Mesendoderm (in vitro differentiated cells): ENCODE results near the gene AHCTF1.
"Not testable (repeated sequence)": the region's sequence is repeated elsewhere in the genome, so short reads cannot be mapped to it uniquely, and the experiment has no call there.

Source experiments
- DNase-seq: peaks from one replicate; pipeline ENCODE4 v3.0.0; 2013
- H2AK5ac ChIP-seq: 2 replicates; pipeline ENCODE4 v1.6.1; 2013; ENCODE audit warnings: low read length, inconsistent platforms
- H2BK120ac ChIP-seq: 2 replicates; pipeline ENCODE4 v1.6.1; 2013; ENCODE audit warnings: low read depth, mild to moderate bottlenecking, low read length, moderate library complexity, mixed read lengths
- H2BK15ac ChIP-seq: replicated peaks from 2 replicates; pipeline ENCODE4 v1.6.1; 2013; ENCODE audit warnings: low read depth, mild to moderate bottlenecking, moderate library complexity
- H2BK5ac ChIP-seq: 2 replicates; pipeline ENCODE4 v1.6.1; 2013; ENCODE audit warnings: low read length, inconsistent platforms
- H3K18ac ChIP-seq: 2 replicates; pipeline ENCODE4 v1.6.1; 2013; ENCODE audit warnings: mild to moderate bottlenecking, low read length, mixed read lengths
- H3K23ac ChIP-seq: one replicate; pipeline ENCODE4 v1.6.1; 2013; ENCODE audit warnings: low read length
- H3K27ac ChIP-seq: 2 replicates; pipeline ENCODE4 v1.5.1; 2013; ENCODE audit warnings: low read depth, mild to moderate bottlenecking, inconsistent platforms, low read length, moderate library complexity
- H3K27me3 ChIP-seq: 2 replicates; pipeline ENCODE4 v1.6.1; 2013; ENCODE audit warnings: low read length, control low read depth, mild to moderate bottlenecking, inconsistent platforms; ENCODE audit not compliant: insufficient read depth, poor library complexity
- H3K36me3 ChIP-seq: 2 replicates; pipeline ENCODE4 v1.6.1; 2013; ENCODE audit warnings: low read length, inconsistent platforms; ENCODE audit not compliant: control insufficient read depth, insufficient read depth
- H3K4ac ChIP-seq: one replicate; pipeline ENCODE4 v1.6.1; 2013; ENCODE audit warnings: low read depth, mild to moderate bottlenecking, low read length, moderate library complexity
- H3K4me1 ChIP-seq: 2 replicates; pipeline ENCODE4 v1.6.1; 2013; ENCODE audit warnings: low read depth, low read length, inconsistent platforms; ENCODE audit not compliant: control insufficient read depth
- H3K4me2 ChIP-seq: 2 replicates; pipeline ENCODE4 v1.6.1; 2013; ENCODE audit warnings: low read length
- H3K4me3 ChIP-seq: 2 replicates; pipeline ENCODE4 v1.5.1; 2013; ENCODE audit warnings: mild to moderate bottlenecking, low read length
- H3K56ac ChIP-seq: one replicate; pipeline ENCODE4 v1.6.1; 2013; ENCODE audit warnings: low read length
- H3K79me1 ChIP-seq: 2 replicates; pipeline ENCODE4 v1.6.1; 2013; ENCODE audit warnings: low read length, inconsistent platforms
- H3K79me2 ChIP-seq: 2 replicates; pipeline ENCODE4 v1.6.1; 2013; ENCODE audit warnings: mild to moderate bottlenecking, low read length; ENCODE audit not compliant: control insufficient read depth, insufficient read depth
- H3K9ac ChIP-seq: 2 replicates; pipeline ENCODE4 v1.6.1; 2013; ENCODE audit warnings: low read length, inconsistent platforms
- H4K5ac ChIP-seq: one replicate; pipeline ENCODE4 v1.6.1; 2013; ENCODE audit warnings: low read length
- H4K8ac ChIP-seq: one replicate; pipeline ENCODE4 v1.6.1; 2013; ENCODE audit warnings: low read depth, mild to moderate bottlenecking, control low read depth, low read length, moderate library complexity
- WGBS: extraction: QIAGEN DNeasy Blood & Tissue Kit; methylation state at CpG from one replicate; pipeline ENCODE4 v1.1.7; 2013; ENCODE audit warnings: low lambda C conversion rate, missing lambda C conversion rate; ENCODE audit not compliant: insufficient coverage; ENCODE audit errors: extremely low coverage; 5-methylcytosine and 5-hydroxymethylcytosine counted together

AHCTF1 gene

DNA sequence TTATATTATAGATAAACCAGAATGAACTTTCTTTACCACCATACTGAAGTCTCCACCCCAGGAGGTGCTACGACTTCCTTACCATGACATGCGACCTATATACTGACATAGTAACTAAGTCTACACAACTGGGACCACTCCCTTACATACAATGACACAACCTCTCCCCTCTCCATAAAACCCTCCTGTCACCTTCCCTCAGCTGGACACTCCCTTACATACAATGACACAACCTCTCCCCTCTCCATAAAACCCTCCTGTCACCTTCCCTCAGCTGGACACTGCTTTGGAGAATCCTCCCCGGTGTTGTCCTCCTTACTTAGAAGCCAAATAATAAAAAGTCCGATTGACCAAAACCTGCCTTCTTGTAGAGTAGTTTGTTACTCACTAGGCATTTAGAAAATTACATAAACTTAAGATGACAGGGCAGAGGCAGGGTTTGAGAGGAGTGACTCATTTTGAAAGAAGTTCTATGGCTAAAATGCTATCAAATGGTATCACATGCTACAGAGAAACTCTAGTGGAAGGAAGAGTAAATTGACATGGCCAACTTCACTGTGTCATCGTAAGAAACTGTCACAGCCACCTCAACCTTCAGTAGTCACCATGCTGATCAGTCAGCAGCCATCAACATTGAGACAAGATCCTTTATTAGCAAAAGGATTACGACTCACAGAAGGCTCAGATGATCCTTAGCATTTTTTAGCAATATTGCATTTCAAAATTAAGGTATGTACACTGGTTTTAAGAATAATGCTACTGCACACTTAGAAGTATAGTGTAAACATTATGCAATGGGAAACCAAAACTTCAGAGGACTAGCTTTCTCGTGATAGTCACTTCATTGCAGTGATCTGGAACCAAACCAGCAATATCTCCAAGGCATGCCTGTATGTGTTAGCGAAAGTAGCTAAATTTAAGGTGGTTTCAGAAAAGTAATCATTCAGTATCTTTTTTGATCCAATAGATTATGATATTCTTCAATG lies 56.4 kb downstream of the AHCTF1 start:
- peaks cover 8% of the 10 kb centered on the region for H3K79me1 ChIP-seq
- H4K8ac ChIP-seq = no peak overlapping the region
- no CpG with 5 or more reads among the region's 8 CpGs for WGBS
- H3K56ac ChIP-seq = no peak overlapping the region
- H2AK5ac ChIP-seq = no peak overlapping the region
- no peak overlapping the region for H3K9ac ChIP-seq
- H3K18ac ChIP-seq = no peak overlapping the region
- no peak overlapping the region for H3K23ac ChIP-seq
- no peak overlapping the region for H3K27ac ChIP-seq
- no peak overlapping the region for H2BK15ac ChIP-seq
- no peak overlapping the region for H2BK120ac ChIP-seq
- no peak overlapping the region for H3K4me2 ChIP-seq
- H3K4me3 ChIP-seq = no peak overlapping the region
- no peak overlapping the region for H4K5ac ChIP-seq
- H3K4ac ChIP-seq = no peak overlapping the region
- H2BK5ac ChIP-seq = no peak overlapping the region
- H3K36me3 ChIP-seq = no peaks in the 10 kb centered on the region
- peaks cover 3% of the 10 kb centered on the region for H3K79me2 ChIP-seq
- peak; percentile 1 for DNase-seq
- H3K27me3 ChIP-seq = no peaks in the 10 kb centered on the region
- no peaks in the 10 kb centered on the region for H3K4me1 ChIP-seq

DNA sequence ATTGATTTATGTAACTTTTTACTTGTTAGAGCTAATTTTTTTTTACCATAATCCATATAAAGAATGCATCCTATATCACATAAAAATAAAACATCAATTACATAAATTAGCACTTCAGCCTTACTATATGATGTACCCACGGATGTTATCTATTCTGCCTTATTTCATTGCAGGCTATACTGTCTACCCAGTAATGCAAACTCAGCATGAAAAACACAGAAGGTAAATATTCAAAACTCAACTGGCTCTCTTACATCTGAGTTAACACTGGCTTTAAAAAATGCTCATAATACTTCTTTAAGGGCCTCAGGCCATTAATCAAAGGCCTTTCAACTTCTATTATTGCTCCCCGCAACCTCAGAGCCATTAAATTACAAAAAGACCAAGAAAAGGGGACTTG lies 65.8 kb downstream of the AHCTF1 start:
- H3K18ac ChIP-seq = no peak overlapping the region
- no peak overlapping the region for H3K27ac ChIP-seq
- H2BK120ac ChIP-seq = no peak overlapping the region
- H3K56ac ChIP-seq = no peak overlapping the region
- no peak overlapping the region for H2BK15ac ChIP-seq
- 100% methylated on average over 1 of the region's 2 CpGs for WGBS
- no peaks in the 10 kb centered on the region for H3K4me1 ChIP-seq
- no peaks in the 10 kb centered on the region for H3K27me3 ChIP-seq
- no peak for DNase-seq
- no peak overlapping the region for H3K4me3 ChIP-seq
- H4K8ac ChIP-seq = no peak overlapping the region
- H3K79me1 ChIP-seq = no peaks in the 10 kb centered on the region
- H3K9ac ChIP-seq = no peak overlapping the region
- no peaks in the 10 kb centered on the region for H3K79me2 ChIP-seq
- H3K4me2 ChIP-seq = no peak overlapping the region
- no peak overlapping the region for H2BK5ac ChIP-seq
- H4K5ac ChIP-seq = no peak overlapping the region
- no peak overlapping the region for H3K23ac ChIP-seq
- no peak overlapping the region for H2AK5ac ChIP-seq
- no peak overlapping the region for H3K4ac ChIP-seq
- no peaks in the 10 kb centered on the region for H3K36me3 ChIP-seq

GRCh38 chr1:246863791-246864190 lies 68.0 kb downstream of the AHCTF1 start:
- H3K9ac ChIP-seq, H3K18ac ChIP-seq, H3K23ac ChIP-seq, H3K4ac ChIP-seq, H2BK120ac ChIP-seq, H3K27me3 ChIP-seq, H2AK5ac ChIP-seq, H3K79me1 ChIP-seq, H4K5ac ChIP-seq, H3K4me3 ChIP-seq, H3K36me3 ChIP-seq, H2BK5ac ChIP-seq, DNase-seq, H3K4me1 ChIP-seq, H3K56ac ChIP-seq, H2BK15ac ChIP-seq, H3K27ac ChIP-seq, H3K79me2 ChIP-seq, H3K4me2 ChIP-seq, H4K8ac ChIP-seq: not testable (repeated sequence)
- WGBS = no CpG with 5 or more reads among the region's 9 CpGs

- H4K5ac ChIP-seq = no peak overlapping the region
- H3K4ac ChIP-seq = no peak overlapping the region
- no peak overlapping the region for H2BK5ac ChIP-seq
- no peak overlapping the region for H2BK120ac ChIP-seq
- H3K56ac ChIP-seq = no peak overlapping the region
- H3K79me1 ChIP-seq = no peaks in the 10 kb centered on the region
- no peaks in the 10 kb centered on the region for H3K79me2 ChIP-seq
- H3K27me3 ChIP-seq = no peaks in the 10 kb centered on the region
- no peak overlapping the region for H3K4me3 ChIP-seq
- peaks cover 7% of the 10 kb centered on the region for H3K36me3 ChIP-seq
- no peak overlapping the region for H3K27ac ChIP-seq
- H3K23ac ChIP-seq = no peak overlapping the region
- no peak overlapping the region for H3K4me2 ChIP-seq
- H4K8ac ChIP-seq = no peak overlapping the region
- no peak overlapping the region for H3K9ac ChIP-seq
- H2AK5ac ChIP-seq = no peak overlapping the region
- H3K4me1 ChIP-seq = no peaks in the 10 kb centered on the region
- DNase-seq = no peak
- WGBS = no CpG with 5 or more reads among the region's 4 CpGs
- H2BK15ac ChIP-seq = no peak overlapping the region
- no peak overlapping the region for H3K18ac ChIP-seq
Measured at GRCh38 chr1:246860401-246860800, 71.3 kb downstream of the AHCTF1 start.

GRCh38 chr1:246856371-246856770 lies 75.4 kb downstream of the AHCTF1 start:
- Histone ChIP-seq H2AK5ac (no peak overlapping the region), H2BK5ac (no peak overlapping the region), H3K79me1 (no peaks in the 10 kb centered on the region), H3K79me2 (no peaks in the 10 kb centered on the region), H3K56ac (no peak overlapping the region), H3K18ac (no peak overlapping the region), H3K27me3 (no peaks in the 10 kb centered on the region), H3K9ac (no peak overlapping the region), H3K23ac (no peak overlapping the region), H4K8ac (no peak overlapping the region), H2BK120ac (no peak overlapping the region), H3K4me3 (no peak overlapping the region), H3K4ac (no peak overlapping the region), H3K36me3 (peaks cover 12% of the 10 kb centered on the region), H3K4me1 (no peaks in the 10 kb centered on the region), H3K4me2 (no peak overlapping the region), H4K5ac (no peak overlapping the region), H2BK15ac (no peak overlapping the region), H3K27ac (no peak overlapping the region)
- no peak for DNase-seq
- no CpG with 5 or more reads among the region's 1 CpG for WGBS
